MG63 (cell line): ENCODE measurements around the gene RHBDD1. TPM values are rescaled to one million over a fixed set of nuclear protein-coding genes. Genes with fewer than 3 reads are reported as not detected.

Experiments
- DNase-seq: peaks from one replicate; pipeline ENCODE4 v3.0.0-alpha.2; 2020
- H3K27me3 ChIP-seq: fragments of 250-450 bp; sonication (Bioruptor Pico); 2 replicates; pipeline ENCODE4 v1.5.1; 2020; ENCODE audit warnings: mild to moderate bottlenecking, moderate library complexity
- H3K36me3 ChIP-seq: fragments of 250-450 bp; sonication (Bioruptor Pico); 2 replicates; pipeline ENCODE4 v1.5.1; 2020; ENCODE audit warnings: mild to moderate bottlenecking, moderate library complexity
- H3K4me3 ChIP-seq: fragments of 250-450 bp; sonication (Bioruptor Pico); 2 replicates; pipeline ENCODE4 v1.5.1; 2020; ENCODE audit warnings: mild to moderate bottlenecking, moderate library complexity
- H3K9me3 ChIP-seq: fragments of 250-450 bp; sonication (Bioruptor Pico); 2 replicates; pipeline ENCODE4 v1.5.1; 2020; ENCODE audit warnings: mild to moderate bottlenecking, moderate library complexity
- total RNA-seq: library from RNA; depleted of rRNA; stranded (reverse); fragments of >200 nt; shearing (Covaris generic); gene quantifications from 2 replicates; pipeline ENCODE4 v1.2.3, GENCODE V29; 2014; ENCODE audit warnings: low replicate concordance

The RHBDD1 gene
- total RNA-seq, 1 experiment from 2014 or later = 19.6 TPM

GRCh38 chr2:226862623-226863022 is 26.8 kb downstream of the RHBDD1 start:
- no peaks in the 10 kb centered on the region for H3K9me3 ChIP-seq
- no peaks in the 10 kb centered on the region for H3K36me3 ChIP-seq
- no peak overlapping the region for H3K4me3 ChIP-seq
- H3K27me3 ChIP-seq = no peaks in the 10 kb centered on the region
- DNase-seq = no peak

GRCh38 chr2:226865273-226865672 is 29.4 kb downstream of the RHBDD1 start:
- H3K4me3 ChIP-seq = no peak overlapping the region
- DNase-seq = no peak
- H3K9me3 ChIP-seq = no peaks in the 10 kb centered on the region
- H3K27me3 ChIP-seq = no peaks in the 10 kb centered on the region
- peaks cover 6% of the 10 kb centered on the region; the same call in 1 of the 2 replicates for H3K36me3 ChIP-seq

- Histone ChIP-seq H3K4me3 (no peak overlapping the region), H3K27me3 (no peaks in the 10 kb centered on the region), H3K9me3 (no peaks in the 10 kb centered on the region), H3K36me3 (peaks cover 6% of the 10 kb centered on the region; the same call in 1 of the 2 replicates)
- no peak for DNase-seq
Observed at GRCh38 chr2:226865710-226866109, 29.9 kb downstream of the RHBDD1 start.

- Histone ChIP-seq H3K9me3 (no peaks in the 10 kb centered on the region), H3K36me3 (peaks cover 6% of the 10 kb centered on the region; the same call in 1 of the 2 replicates), H3K4me3 (no peak overlapping the region), H3K27me3 (no peaks in the 10 kb centered on the region)
- no peak for DNase-seq
Observed at GRCh38 chr2:226868331-226869162, 32.7 kb downstream of the RHBDD1 start.

GRCh38 chr2:226869371-226869770 is 33.5 kb downstream of the RHBDD1 start:
- Histone ChIP-seq H3K9me3 (no peaks in the 10 kb centered on the region), H3K36me3 (peaks cover 6% of the 10 kb centered on the region; the same call in 1 of the 2 replicates), H3K4me3 (no peak overlapping the region), H3K27me3 (no peaks in the 10 kb centered on the region)
- no peak for DNase-seq

GRCh38 chr2:226873051-226873620 is 37.3 kb downstream of the RHBDD1 start:
- no peaks in the 10 kb centered on the region for H3K27me3 ChIP-seq
- H3K9me3 ChIP-seq = no peaks in the 10 kb centered on the region
- H3K36me3 ChIP-seq = peaks cover 6% of the 10 kb centered on the region; the same call in 1 of the 2 replicates
- no peak for DNase-seq
- H3K4me3 ChIP-seq = no peak overlapping the region

GRCh38 chr2:226873826-226874225 is 38.0 kb downstream of the RHBDD1 start:
- Histone ChIP-seq H3K4me3 (no peak overlapping the region), H3K9me3 (no peaks in the 10 kb centered on the region), H3K36me3 (peaks cover 6% of the 10 kb centered on the region; the same call in 1 of the 2 replicates), H3K27me3 (no peaks in the 10 kb centered on the region)
- DNase-seq = no peak

- DNase-seq = no peak
- Histone ChIP-seq H3K9me3 (no peaks in the 10 kb centered on the region), H3K4me3 (no peak overlapping the region), H3K36me3 (no peaks in the 10 kb centered on the region; the same call in 1 of the 2 replicates), H3K27me3 (no peaks in the 10 kb centered on the region)
Observed at GRCh38 chr2:226874749-226875148, 38.9 kb downstream of the RHBDD1 start.

- H3K36me3 ChIP-seq = no peaks in the 10 kb centered on the region; the same call in none of the 2 replicates
- H3K4me3 ChIP-seq = no peak overlapping the region
- no peaks in the 10 kb centered on the region for H3K27me3 ChIP-seq
- DNase-seq = no peak
- H3K9me3 ChIP-seq = no peaks in the 10 kb centered on the region
Observed at GRCh38 chr2:226875438-226876225, 39.8 kb downstream of the RHBDD1 start.

GRCh38 chr2:226877491-226877890 is 41.6 kb downstream of the RHBDD1 start:
- Histone ChIP-seq H3K36me3 (peaks cover 3% of the 10 kb centered on the region), H3K9me3 (no peaks in the 10 kb centered on the region), H3K4me3 (no peak overlapping the region), H3K27me3 (no peaks in the 10 kb centered on the region)
- no peak for DNase-seq

- H3K4me3 ChIP-seq = no peak overlapping the region
- peaks cover 3% of the 10 kb centered on the region for H3K36me3 ChIP-seq
- H3K27me3 ChIP-seq = no peaks in the 10 kb centered on the region
- no peak for DNase-seq
- H3K9me3 ChIP-seq = no peaks in the 10 kb centered on the region
Observed at GRCh38 chr2:226881287-226881686, 45.4 kb downstream of the RHBDD1 start.

- Histone ChIP-seq H3K27me3 (no peaks in the 10 kb centered on the region), H3K36me3 (peaks cover 3% of the 10 kb centered on the region), H3K9me3 (no peaks in the 10 kb centered on the region)
Observed at GRCh38 chr2:226882606-226883005, 46.8 kb downstream of the RHBDD1 start.

GRCh38 chr2:226883296-226883795 is 47.5 kb downstream of the RHBDD1 start:
- no peak for DNase-seq
- Histone ChIP-seq H3K9me3 (no peaks in the 10 kb centered on the region), H3K4me3 (no peak overlapping the region), H3K27me3 (no peaks in the 10 kb centered on the region), H3K36me3 (peaks cover 3% of the 10 kb centered on the region)

More at GRCh38 chr2:226882606-226883005, 46.8 kb downstream of the RHBDD1 start:
- H3K4me3 ChIP-seq = no peak overlapping the region
- no peak for DNase-seq

- H3K9me3 ChIP-seq = no peaks in the 10 kb centered on the region
- H3K36me3 ChIP-seq = peaks cover 3% of the 10 kb centered on the region
- H3K4me3 ChIP-seq = no peak overlapping the region
- no peaks in the 10 kb centered on the region for H3K27me3 ChIP-seq
- no peak for DNase-seq
Observed at GRCh38 chr2:226884166-226884565, 48.3 kb downstream of the RHBDD1 start.

GRCh38 chr2:226885769-226886435 is 50.0 kb downstream of the RHBDD1 start:
- Histone ChIP-seq H3K4me3 (no peak overlapping the region), H3K36me3 (peaks cover 3% of the 10 kb centered on the region), H3K27me3 (no peaks in the 10 kb centered on the region), H3K9me3 (no peaks in the 10 kb centered on the region)
- DNase-seq = no peak

GRCh38 chr2:226887940-226888339 is 52.1 kb downstream of the RHBDD1 start:
- H3K27me3 ChIP-seq = no peaks in the 10 kb centered on the region
- no peaks in the 10 kb centered on the region; the same call in 1 of the 2 replicates for H3K36me3 ChIP-seq
- no peaks in the 10 kb centered on the region for H3K9me3 ChIP-seq
- no peak for DNase-seq
- H3K4me3 ChIP-seq = no peak overlapping the region
